Amniotic epithelial cell (primary cell): ENCODE data around the gene SERPIND1.
A peak's percentile ranks its signal among the peaks of the same experiment; 100 is the strongest.

Experiments used
- DNase-seq: peaks from one replicate; pipeline ENCODE4 v3.0.0-alpha.2; 2010; ENCODE audit warnings: low read depth

SERPIND1 gene

DNA sequence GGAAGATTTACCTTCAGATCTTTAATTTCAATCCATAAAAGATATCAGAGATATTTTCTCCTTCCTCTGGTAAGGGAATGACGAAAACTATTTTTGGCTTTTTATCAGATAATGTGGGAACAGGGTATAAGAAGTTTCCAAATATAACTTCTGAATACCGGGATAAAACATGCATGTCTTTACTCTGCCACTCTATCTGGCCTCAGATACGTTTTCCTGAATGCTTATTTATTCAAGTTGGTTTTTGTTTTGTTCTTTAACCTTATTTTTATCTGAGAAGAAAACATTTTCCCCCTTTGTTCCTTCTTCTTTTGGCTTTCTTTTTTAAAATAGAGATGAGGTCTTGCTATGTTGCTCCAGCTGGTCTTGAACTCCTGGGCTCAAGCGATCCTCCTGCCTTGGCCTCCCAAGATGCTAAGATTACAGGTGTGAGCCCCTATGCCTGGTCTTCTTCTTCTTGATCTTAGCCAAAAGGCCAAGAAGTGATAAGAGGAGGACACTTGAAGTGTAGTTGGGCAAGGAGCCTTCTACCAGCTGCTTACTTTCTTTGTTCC is 1.5 kb downstream of the SERPIND1 start:
- no peak for DNase-seq

DNA sequence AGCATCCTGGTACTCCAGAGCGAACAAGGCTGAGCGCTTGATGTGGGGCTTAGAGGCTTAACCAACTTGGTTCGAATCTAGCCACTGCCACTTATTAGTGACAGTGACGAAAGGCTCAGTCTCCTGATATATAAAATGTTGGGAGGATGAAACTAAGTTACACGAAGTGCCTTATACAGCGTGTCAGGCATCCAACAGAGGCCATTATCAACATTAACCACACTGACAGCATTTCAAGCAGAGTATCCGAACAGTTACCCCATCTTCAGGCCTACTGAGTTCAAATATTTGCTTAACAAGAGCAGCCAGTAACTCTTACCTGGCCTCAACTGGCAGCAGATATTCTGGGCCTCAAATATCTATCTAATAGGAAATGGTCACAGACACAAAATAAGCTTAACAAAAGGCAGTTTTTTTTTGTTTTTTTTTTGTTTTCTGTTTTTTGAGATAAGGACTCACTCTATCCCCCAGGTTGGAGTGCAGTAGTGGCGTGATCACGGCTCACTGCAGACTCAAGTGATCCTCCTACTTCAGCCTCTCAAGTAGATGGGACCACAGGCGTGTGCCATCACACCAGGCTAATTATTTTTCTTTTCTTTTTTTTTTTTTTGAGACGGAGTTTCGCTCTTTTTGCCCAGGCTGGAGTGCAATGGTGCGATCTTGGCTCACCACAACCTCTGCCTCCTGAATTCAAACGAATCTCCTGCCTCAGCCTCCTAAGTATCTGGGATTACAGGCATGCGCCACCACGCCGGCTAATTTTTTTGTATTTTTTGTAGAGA is 2.9 kb downstream of the SERPIND1 start:
- no peak for DNase-seq

DNA sequence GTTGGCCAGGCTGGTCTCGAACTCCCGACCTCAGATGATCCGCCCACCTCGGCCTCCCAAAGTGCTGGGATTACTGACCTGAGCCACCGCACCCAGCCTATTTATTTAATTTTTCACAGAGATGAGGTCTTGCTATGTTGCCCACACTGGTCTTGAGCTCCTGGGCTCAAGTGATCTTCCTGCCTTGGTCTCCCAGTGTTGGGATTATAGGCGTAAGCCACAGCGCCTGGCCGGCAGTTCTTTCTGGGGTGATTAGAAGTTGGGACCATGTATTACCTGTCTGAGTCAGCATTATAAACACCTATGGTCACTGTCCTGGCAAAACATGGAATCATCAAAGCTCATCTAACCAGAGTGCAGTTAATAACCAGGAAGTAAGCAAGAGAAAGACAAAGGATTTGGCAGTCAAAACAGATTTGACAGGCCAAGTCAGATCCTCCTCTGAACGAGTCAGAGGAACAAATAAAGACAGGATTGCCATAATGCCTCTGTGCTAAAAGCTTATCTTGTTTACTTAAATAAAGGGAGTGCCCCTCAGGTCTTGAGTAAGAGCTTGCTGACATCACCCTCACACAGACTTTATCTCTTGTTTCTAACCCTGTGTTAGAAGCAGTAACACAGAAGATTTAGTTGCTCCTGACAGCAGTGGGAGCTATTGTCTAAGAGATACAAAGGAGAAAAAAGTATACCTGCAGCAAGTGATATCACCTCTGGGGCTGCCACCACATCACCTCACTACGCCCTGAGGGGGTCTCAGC is 3.7 kb downstream of the SERPIND1 start:
- DNase-seq, result peak; percentile 99

DNA sequence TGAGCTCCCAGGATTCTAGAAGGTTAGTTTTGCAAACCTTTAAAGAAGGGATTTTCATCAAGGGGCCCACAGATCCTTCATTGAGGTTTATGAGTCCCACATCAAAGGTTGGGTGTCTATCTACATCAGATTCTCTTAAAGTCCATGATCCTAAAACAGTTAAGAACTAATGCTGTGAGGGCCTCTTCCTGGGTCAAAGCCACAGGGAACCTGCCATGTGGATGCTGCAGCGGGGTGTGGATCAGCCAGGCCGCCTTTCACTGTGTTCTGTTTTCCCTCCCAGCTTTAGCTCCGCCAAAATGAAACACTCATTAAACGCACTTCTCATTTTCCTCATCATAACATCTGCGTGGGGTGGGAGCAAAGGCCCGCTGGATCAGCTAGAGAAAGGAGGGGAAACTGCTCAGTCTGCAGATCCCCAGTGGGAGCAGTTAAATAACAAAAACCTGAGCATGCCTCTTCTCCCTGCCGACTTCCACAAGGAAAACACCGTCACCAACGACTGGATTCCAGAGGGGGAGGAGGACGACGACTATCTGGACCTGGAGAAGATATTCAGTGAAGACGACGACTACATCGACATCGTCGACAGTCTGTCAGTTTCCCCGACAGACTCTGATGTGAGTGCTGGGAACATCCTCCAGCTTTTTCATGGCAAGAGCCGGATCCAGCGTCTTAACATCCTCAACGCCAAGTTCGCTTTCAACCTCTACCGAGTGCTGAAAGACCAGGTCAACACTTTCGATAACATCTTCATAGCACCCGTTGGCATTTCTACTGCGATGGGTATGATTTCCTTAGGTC is 5.3 kb downstream of the SERPIND1 start:
- DNase-seq, result no peak

DNA sequence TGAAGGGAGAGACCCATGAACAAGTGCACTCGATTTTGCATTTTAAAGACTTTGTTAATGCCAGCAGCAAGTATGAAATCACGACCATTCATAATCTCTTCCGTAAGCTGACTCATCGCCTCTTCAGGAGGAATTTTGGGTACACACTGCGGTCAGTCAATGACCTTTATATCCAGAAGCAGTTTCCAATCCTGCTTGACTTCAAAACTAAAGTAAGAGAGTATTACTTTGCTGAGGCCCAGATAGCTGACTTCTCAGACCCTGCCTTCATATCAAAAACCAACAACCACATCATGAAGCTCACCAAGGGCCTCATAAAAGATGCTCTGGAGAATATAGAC is 5.9 kb downstream of the SERPIND1 start:
- peak; percentile 88 for DNase-seq

DNA sequence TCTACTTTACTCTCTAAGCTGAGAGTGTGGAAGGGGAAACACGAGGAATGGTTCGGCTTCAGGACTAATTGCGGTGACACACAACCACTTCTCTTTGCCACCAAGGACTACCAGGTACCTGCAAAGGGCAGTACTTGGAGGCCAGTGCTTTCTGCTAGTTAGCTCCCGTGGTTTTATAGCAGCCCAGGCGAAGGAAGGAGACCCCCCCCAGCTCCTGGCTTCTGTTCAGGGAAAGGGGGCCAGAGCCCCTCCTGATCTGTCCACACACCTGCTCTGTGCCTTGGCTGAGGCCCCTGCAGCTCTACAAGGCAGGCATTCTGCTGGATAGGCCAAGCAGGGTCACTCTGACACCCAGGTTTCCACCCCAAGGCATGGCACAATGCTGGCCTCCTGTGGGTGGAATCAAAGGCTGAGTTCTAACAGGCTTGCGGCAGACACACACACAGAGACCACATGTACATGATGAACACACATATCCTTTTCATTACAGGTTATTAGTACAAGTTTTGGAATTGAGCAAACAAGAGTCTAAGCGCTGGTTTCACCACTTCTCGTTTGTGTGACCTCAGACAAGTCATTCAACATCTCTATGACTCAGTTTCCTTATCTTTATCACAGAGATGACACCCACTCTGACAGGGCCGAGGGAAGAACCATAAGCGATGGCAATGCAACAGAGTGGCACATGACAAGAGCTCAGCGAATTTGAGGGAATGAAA is 7.5 kb downstream of the SERPIND1 start:
- DNase-seq, result peak; percentile 78

DNA sequence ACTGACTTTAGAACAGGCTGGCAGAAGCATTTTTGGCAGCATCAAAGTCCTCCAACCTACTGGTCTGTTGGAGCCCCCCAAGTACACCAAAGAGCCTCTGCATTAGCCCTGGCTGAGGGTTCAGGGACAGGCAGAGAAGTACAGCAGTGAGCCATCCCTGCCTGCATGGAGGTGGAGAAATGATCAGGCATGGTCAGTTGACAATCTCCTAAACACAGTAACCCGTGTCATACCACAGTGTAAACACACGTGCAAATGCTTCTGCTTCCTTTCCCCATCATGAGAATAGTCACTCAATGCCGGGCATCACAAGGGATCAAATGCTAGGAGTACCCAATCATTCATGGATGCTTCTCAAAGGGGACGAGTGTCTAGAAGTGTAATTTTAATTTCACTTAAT is 8.2 kb downstream of the SERPIND1 start:
- DNase-seq, result no peak

DNA sequence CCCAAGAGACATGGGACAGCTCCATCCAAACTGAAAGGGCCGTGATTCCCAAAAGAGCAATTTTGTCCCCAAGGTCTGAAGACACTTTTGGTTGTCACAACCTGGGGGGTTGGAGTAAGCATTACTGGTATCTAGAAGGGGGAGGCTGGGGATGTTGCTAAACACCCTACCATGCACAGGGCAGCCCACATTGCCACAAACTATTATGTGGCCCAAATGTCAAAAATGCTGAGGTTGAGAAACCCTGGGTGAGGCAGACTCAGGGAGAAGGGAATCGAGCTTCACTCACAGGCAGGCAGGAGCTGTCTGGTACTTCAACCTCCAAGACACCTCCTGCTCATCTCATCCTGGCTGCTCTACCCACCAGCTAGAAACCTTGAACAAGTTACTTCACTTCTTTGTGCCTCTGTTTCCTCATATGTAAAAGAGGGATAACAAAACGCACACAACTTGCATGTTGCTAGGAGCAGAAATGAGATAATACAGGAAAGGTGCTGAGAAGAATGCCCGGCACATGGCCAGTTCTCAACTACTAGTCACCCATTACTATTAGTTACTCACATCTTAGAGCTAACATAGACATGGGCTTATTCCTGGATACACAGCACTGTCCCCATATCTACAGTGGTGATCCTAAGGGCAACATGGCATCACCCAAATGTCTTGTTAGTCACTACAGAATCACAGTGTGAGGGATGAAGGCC is 8.8 kb downstream of the SERPIND1 start:
- DNase-seq, result no peak

DNA sequence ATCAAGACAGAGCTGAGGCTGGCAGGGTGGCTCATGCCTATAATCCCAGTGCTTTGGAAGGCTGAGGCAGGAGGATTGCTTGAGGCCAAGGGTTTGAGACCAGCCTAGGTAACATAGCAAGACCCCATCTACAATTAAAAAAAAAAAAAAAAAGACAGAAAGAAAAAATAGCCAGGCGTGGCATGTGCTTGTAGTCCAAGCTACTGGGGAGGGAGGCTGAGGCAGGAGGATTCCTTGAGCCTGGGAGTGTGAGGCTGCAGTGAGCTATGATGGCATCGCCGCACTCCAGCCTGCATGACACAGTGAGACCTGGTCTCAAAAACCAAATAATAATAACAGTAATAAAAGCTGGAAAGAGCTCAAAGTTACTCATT is 9.4 kb downstream of the SERPIND1 start:
- no peak for DNase-seq

DNA sequence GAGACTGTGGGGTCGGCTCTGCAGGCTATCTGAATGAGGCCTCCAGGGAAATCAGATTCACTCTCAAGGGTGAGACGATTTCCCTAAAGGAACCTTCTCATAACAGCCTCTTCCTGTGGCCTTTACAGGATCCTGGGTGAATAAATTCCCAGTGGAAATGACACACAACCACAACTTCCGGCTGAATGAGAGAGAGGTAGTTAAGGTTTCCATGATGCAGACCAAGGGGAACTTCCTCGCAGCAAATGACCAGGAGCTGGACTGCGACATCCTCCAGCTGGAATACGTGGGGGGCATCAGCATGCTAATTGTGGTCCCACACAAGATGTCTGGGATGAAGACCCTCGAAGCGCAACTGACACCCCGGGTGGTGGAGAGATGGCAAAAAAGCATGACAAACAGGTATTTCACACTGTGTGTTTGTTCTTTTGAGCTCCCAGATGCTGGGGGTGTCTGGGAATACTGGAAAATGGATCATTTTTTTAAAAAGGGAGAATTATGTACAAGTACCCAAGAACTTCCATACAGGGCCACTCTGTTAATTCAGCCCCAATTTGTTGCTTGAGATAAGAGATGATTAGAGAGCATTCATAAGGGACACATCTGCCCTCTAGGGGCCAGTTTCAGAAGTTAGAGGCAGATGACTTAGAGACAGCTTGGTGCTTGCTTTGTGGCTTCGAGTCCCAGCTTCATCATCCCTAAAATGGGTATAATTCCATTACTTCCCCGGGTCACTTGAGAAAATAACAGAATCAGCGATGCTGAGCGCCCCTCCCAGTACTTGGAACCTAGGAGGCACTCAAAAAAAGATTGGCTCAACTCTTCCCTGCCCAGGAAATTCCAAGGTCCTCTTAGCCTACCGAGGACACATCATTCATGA is 10.2 kb downstream of the SERPIND1 start:
- peak; percentile 64 for DNase-seq

DNA sequence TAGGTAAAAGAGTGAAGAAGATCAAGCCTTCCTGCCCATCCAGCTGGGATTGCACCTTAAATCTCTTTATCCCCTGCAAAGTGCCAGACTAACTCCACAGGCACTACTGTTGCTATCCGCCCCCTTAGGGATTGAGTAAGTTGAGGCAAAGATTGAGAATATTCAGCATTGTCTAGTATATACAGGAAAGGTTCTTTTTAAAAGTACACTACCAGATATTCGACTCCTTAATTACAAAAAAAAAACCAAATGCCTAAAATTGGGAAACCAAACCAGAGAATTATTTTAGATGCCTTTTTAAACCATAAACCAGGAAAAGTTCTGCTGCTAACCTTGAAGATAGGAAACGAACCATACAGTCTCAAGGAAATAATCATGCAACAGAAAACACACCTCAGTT is 11.5 kb downstream of the SERPIND1 start:
- DNase-seq, result no peak

DNA sequence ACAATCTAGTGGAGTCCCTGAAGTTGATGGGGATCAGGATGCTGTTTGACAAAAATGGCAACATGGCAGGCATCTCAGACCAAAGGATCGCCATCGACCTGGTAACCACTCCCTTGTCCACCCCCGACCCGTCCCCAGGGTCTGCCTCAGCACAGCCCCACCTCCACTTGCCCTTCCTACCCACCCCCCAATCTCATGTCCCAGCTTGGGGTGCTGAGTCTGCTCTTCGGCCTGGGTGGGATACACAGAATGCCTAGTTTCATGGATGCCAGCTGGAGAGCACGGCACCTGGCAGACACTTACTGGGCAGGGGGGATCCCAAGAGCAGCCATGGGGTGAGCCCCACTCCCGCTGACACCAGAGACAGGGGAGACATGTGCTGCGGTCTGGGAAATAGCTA is 12.1 kb downstream of the SERPIND1 start:
- no peak for DNase-seq

DNA sequence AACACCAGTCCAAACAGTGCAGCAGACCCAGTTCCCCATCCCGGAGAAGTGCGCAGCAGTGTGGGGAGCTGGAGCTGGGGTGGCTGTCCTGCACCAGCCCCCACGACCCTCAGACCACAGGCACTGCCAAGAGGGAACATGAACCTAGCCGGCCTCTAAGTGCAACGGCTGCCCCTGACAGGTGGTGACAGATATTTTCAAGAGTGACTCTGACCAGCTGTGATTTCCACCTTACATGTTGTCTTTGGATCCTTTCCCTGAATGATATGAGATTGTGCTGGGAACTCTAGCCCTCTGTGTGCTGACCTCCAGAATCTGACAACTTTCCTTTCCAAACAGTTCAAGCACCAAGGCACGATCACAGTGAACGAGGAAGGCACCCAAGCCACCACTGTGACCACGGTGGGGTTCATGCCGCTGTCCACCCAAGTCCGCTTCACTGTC is 12.6 kb downstream of the SERPIND1 start:
- DNase-seq, result no peak

DNA sequence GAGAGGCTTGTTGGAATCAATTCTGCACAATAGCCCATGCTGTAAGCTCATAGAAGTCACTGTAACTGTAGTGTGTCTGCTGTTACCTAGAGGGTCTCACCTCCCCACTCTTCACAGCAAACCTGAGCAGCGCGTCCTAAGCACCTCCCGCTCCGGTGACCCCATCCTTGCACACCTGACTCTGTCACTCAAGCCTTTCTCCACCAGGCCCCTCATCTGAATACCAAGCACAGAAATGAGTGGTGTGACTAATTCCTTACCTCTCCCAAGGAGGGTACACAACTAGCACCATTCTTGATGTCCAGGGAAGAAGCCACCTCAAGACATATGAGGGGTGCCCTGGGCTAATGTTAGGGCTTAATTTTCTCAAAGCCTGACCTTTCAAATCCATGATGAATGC is 13.3 kb downstream of the SERPIND1 start:
- no peak for DNase-seq

DNA sequence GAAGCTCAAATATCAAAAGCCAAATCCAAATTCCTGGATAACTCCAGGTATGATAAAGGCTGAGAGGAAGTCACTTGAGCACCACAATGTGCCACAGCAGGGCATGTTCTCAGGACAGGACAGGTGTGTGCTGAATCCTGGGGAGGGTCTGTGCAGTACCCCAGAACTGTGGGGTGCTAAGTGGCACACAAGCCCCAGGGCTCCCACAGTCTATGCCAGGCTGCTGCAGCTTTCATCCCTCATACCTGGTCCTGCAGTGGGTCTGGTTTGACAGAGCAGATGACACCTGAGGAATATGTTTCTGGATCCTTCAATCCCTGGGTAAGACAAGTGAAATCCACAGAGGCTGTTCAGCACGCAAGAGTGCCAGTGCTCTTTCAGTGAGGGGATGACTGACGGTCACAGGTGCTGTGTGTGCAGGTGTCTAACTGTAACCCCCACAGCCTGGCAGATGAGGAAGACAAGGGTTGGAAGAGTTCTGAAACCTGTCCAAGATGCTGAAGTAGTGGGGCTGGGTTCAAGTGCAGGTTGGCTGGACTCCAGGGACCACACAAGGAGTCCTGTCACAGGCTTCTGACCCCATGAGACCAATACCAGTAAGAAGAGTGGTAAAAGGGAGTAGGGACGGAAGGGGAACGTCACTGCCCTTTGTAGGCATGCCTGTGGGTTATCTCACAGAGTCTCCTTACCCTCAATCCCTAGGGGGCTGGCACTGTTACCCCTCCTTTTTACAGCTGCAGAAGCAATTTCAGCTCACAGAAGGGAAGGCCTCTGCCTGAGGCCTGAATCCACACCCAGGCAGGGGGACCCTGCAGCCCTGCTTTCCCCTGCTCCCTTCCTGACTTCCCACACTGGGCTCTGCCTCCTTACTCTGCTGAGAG is 14.1 kb downstream of the SERPIND1 start:
- DNase-seq, result no peak

DNA sequence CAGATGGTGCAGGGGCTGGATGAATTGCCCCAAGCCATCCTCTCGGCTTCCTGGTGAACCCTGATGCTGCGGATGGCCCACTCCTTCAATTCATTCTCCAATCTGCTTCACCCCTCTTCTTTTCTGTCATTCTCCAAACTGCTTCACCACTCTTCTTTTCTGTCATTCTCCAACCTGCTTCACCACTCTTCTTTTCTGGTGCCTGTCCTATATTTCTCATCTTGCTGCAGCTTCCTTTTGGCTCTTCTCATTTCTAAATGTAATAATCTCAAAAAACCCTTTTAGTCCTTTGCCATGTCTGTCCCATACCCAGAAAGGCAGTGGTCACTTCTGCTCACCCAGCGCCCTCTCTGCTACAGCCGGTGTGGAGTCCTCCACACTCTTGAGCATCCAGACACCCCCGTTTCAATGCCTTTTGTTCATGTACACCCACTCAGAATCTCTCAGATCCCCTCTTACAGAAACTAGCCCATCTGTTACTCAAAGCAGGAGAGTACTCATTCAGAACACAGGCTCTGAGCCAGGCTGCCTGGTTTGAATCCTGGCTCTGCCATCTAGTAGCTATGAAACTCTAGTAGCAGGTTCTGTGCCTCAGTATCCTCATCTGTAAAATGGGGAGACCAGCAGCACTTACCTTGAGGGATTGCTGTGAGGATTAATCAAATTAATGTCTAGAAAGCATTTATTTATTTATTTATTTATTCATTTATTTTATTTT is 14.9 kb downstream of the SERPIND1 start:
- DNase-seq, result no peak

DNA sequence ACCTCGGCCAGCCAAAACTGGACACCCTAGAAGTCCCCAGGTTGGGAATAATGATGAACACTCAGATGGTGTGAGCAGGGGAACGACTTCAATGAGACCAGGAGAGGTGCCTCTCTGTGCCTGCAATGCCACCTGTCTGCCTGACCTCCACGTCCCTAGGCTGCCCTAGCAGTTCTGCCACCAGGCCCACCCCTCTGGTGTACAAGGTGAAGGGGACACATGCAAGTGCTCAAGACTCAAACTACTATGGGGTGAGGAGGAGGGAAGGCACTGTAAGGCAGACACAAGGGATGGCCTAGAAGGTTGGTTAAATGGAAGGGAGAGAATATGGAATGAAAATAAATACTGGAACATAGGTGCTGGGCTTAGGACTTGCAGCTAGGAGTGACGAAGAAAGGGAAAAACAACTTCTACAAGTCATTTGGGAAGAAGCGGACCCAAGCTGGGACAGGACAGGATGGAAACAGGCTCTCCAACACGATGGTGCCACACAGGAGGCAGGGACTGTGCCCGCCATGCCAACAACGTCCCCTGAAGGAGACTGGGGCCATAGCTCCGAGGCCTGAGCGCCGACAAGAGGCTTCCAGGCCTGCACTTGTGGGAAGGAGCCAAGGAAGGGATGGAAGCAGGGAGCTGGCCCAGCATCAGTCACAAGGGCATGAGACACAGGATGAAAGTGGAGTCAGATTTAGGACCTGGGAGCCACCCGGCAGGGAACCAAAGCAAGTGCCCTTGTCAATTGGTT is 18.5 kb downstream of the SERPIND1 start:
- no peak for DNase-seq
